HG03025 (cell line): ENCODE measurements around the gene NEMF.
"Not testable (repeated sequence)": the region's sequence is repeated elsewhere in the genome, so short reads cannot be mapped to it uniquely, and the experiment has no call there.

ENCODE experiments used
- ATAC-seq: cut with Tn5 transposase; IDR thresholded peaks from one replicate; pipeline ENCODE4 v1.9.1; 2021; ENCODE audit warnings: mild to moderate bottlenecking, moderate library complexity; ENCODE audit not compliant: unreplicated experiment, low FRiP score

Gene NEMF, protein sequence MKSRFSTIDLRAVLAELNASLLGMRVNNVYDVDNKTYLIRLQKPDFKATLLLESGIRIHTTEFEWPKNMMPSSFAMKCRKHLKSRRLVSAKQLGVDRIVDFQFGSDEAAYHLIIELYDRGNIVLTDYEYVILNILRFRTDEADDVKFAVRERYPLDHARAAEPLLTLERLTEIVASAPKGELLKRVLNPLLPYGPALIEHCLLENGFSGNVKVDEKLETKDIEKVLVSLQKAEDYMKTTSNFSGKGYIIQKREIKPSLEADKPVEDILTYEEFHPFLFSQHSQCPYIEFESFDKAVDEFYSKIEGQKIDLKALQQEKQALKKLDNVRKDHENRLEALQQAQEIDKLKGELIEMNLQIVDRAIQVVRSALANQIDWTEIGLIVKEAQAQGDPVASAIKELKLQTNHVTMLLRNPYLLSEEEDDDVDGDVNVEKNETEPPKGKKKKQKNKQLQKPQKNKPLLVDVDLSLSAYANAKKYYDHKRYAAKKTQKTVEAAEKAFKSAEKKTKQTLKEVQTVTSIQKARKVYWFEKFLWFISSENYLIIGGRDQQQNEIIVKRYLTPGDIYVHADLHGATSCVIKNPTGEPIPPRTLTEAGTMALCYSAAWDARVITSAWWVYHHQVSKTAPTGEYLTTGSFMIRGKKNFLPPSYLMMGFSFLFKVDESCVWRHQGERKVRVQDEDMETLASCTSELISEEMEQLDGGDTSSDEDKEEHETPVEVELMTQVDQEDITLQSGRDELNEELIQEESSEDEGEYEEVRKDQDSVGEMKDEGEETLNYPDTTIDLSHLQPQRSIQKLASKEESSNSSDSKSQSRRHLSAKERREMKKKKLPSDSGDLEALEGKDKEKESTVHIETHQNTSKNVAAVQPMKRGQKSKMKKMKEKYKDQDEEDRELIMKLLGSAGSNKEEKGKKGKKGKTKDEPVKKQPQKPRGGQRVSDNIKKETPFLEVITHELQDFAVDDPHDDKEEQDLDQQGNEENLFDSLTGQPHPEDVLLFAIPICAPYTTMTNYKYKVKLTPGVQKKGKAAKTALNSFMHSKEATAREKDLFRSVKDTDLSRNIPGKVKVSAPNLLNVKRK

DNA sequence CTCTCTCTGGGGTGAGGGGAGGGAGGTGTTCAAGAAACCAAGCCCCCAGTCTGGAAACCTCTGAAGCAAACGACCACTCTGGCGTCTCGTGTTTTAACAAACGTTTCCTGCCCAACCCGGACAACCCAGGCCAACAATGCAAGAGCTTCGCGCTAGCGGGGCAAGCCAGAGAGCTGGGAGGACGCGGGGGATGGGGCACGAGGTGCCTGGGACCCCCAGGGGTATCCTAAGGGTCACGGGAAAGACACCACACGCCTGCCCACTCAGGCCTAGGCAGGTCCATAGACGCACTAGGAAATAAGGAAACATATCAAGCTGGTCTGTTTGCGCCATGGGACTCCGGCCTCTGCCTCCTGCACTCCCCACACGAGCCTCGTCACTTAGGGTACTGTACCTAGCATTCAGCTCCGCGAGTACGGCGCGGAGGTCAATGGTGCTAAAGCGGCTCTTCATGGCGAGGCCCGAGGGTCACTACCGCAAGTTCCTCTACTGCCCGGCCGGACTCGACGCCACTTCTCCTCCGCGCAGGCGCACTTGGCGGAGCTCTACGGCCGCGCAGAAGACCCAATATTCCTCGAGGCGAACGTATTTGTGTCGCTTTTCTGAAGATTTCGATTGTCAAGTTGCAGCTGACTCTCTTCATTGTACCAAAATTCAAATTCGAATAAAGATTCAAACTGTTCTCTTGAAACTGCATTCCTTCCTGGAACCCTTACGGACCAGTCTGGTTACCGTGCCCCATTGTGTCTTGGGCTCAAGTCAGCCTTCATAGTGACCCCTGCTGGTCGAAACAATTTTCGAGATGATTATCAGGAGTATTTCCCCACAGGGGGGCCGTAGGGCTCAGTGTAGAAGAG is at the start of gene NEMF:
NEMF (minus strand) TSS at position 488 of the 857 bp plus-strand sequence; CDS start at position 453, 35 bp downstream.
- ATAC-seq, result peak; percentile 69

DNA sequence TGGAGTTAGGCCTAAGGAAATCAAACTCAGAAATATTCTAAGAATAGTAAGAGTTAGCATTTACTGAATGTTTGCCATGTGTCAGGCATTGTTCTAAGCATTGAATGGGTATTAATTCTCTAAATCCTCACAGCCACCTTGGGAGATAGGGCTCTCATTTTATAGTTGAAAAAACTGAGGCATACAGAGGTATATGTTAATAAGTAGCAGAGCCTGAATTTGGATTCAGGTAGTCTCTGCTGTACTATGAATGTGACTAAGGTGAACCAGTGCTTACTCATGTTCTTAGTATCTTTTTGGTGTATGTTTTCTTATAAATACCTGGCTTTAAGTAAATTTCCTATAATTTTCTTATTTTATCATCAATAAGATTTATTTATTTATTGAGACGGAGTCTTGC is 48.4 kb upstream of the NEMF start:
- no peak for ATAC-seq

- ATAC-seq, result no peak
Observed at GRCh38 chr14:49898485-49898884, 45.9 kb upstream of the NEMF start.

DNA sequence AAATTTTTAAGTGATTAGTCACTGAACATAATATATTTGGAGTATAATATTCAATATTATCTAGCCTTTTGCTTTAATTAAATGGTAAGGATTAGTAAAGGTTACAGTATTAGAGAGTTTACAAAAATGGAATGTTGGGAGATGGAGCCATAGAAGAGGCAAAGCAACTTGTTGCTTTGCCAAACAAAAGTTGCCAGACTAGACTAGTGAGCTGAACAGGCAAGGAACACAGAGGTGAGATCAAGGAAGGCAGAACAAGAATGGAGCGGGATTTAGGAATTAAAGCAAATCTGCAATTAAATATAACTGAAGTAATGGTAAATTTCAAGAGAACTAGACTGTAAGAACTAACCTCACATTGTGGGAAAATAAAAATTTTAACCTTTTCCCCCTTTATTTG is 45.4 kb upstream of the NEMF start:
- ATAC-seq, result no peak

DNA sequence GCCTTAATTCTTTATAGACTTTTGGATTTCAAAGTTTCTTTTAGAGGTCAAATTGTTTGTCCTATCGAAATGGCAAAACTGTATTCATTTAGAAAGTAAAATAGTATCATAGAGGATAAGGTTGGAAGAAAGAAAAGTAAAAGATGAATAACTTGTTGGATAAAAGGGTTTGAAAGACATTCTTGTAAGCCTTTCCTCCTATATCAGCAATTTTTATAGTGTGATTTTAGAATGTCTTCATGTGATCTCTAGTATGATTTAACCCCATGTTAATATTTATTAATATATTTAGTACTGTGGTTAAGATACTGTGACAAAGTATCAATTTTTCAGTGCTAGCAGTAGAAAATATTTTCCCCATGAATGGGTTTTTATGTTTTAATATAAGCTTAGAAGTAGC is 44.8 kb upstream of the NEMF start:
- ATAC-seq, result no peak

GRCh38 chr14:49896966-49897365 is 44.4 kb upstream of the NEMF start:
- no peak for ATAC-seq

- ATAC-seq, result not testable (repeated sequence)
Observed at GRCh38 chr14:49896272-49896671, 43.7 kb upstream of the NEMF start.

DNA sequence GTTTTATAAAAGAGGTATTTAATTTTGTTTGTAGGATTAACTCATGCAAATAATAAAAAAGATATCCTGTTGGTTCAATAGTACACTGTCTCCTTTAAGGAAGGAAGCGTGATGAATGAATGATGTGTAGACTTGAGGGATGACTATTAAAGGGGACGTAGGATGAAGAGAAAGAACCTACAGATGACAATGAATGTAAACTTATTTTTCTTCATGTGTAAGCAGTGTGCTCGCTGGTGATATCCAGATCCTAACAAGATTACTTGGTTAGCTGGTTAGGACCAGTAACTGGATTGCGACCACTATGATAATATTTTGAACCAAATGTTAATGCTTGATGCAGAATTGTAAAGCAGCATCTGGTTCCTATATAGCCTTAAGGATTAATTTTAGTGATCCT is 42.9 kb upstream of the NEMF start:
- ATAC-seq, result no peak

- not testable (repeated sequence) for ATAC-seq
Observed at GRCh38 chr14:49894214-49895107, 41.9 kb upstream of the NEMF start.

- peak; percentile 46 for ATAC-seq
Observed at GRCh38 chr14:49893309-49894213, 41.0 kb upstream of the NEMF start.

DNA sequence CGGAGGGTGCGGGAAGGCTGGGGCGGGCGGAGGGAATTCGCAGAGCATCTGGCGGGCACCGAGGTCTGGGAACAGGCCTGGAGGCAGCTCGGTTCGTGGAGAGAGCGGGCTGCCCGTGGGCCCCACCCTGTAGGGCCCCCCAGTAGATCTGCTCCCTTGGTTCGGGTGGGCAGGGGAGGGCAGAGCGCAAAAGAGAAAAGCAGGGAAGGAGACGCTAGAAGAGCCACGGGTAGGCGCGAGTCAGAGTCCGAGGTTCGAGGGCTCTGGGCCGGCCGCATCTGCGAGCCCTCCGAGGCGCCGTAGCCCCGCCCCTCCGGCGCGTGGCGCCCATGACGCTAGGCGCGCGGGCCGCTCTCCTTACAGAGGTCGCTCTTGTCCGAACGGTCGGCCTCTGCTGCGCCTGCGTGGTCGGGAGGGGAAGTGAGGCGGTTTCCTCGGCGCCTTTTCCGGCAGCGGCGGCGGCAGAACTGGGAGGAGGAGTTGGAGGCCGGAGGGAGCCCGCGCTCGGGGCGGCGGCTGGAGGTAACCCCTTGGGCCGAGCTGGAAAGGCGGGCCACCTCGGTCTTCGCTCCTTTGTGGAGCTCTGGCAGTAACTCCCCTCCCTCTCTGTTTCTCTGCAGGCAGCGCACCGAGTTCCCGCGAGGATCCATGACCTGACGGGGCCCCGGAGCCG is 40.2 kb upstream of the NEMF start, which contains the start of gene ARF6:
ARF6 (plus strand) TSS at position 447 of the 673 bp plus-strand sequence. CDS start 655 bp downstream, outside the sequence.
- peak; percentile 85 for ATAC-seq

GRCh38 chr14:49892301-49892635 is 39.7 kb upstream of the NEMF start:
- ATAC-seq, result peak; percentile 27

DNA sequence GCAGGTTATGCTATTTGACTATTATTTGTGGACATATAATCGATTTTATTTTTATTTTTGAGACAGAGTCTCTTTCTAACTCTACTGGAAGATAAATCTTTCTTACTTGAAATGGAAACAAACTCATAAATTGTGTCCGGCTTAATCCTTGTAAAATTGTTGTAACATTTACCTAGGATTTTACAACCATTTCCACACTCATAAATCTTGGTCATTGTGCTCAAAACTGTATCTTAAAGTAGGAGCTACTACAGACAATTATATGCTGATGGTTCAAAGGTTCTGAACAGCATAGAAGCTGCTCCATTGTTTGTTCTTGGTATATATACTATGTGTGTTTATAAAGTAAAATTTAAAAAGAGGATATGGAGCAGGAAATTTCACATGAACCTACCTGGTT is 35.7 kb upstream of the NEMF start:
- ATAC-seq, result no peak

- no peak for ATAC-seq
Observed at GRCh38 chr14:49886523-49886922, 33.9 kb upstream of the NEMF start.

- ATAC-seq, result no peak
Observed at GRCh38 chr14:49882826-49883694, 30.5 kb upstream of the NEMF start.

DNA sequence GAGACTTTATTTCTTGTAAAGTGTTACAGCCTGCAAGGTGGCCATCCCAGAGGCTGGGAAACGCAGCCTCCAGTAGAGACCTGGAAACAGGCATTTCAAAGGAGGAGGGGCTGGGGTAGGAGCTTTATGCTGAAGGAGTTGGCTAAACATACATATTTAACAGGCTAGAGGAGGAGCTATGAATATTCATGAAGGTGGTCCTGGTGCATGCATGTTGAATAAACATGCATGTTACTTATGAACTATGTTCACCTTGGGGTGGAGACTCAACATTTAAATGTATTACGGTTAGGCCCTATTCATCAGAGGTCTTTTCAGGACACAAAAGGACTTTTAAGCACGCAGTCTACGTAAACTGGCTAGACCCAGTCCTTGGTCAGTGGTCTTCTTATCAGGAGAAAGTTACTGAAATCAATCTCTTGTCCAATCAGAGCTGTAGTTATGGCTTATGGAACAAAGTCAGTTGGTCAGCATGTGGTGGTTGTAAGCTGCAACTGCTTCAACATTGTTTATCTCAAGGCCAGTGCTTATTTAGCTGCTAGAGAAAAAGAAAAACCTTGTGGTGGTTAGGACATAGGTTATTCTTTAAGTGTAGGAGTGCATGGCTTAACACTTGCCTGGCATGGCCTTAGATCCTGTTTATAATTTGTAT is 28.9 kb upstream of the NEMF start:
- ATAC-seq, result no peak
